Measurements from ENCODE around the gene PRPH2. TPM values are rescaled to one million over a fixed set of nuclear protein-coding genes. Genes with fewer than 3 reads are reported as not detected.

Gene PRPH2
- total RNA-seq, 2 experiments from 2014 or later, result not detected

GRCh38 chr6:42652024-42652746 lies 70.2 kb downstream of the PRPH2 start:
- no peaks in the 10 kb centered on the region for H3K9me3 ChIP-seq (ENCODE audit: low read length)
- TF ChIP-seq EZH2phosphoT487 (IDR thresholded peaks at IDR 0.05; ENCODE audit: borderline replicate concordance, low read depth, low read length) (no peak), CTCF (conservative IDR thresholded peaks at IDR 0.05; ENCODE audit: low read length) (no peak)
- peaks cover 63% of the 10 kb centered on the region for H3K36me3 ChIP-seq (ENCODE audit: insufficient read depth, low read length)
- no peaks in the 10 kb centered on the region for H3K79me2 ChIP-seq (ENCODE audit: insufficient read depth, low read depth, low read length)
- H3K4me3 ChIP-seq (ENCODE audit: low read depth, low read length, poor library complexity, severe bottlenecking), result no peak overlapping the region
- ChIA-PET POLR2A (interaction anchor here (0.6 kb wide), 1 partner anchor 200 kb away, joined by 4 read pairs; no protein-coding TSS in a partner anchor), CTCF (ENCODE audit: unreplicated experiment) (no interaction called here)
- no TSS peak for BruUV-seq (replicated peaks)
- H3K9me2 ChIP-seq (ENCODE audit: insufficient read depth, low read length), result no peaks in the 10 kb centered on the region
- no peak for DNase-seq (ENCODE audit: low spot score)
- intact Hi-C loops (cut with micrococcal nuclease; ENCODE audit: unreplicated experiment), result no loop called here
- no peaks in the 10 kb centered on the region for H3K4me1 ChIP-seq (ENCODE audit: insufficient read depth, low read length, poor library complexity, severe bottlenecking)
- no peak overlapping the region for H2AFZ ChIP-seq (ENCODE audit: low read length)
- H4K20me1 ChIP-seq (ENCODE audit: insufficient read depth, low read length), result no peaks in the 10 kb centered on the region
- H3K4me2 ChIP-seq (ENCODE audit: low read length), result no peak overlapping the region
- no peak overlapping the region for H3K27ac ChIP-seq (ENCODE audit: low read depth, low read length, poor library complexity, severe bottlenecking)

Small RNA genes lying within 50 kb of the gene (small RNA-seq; reads per million reads assigned to genes)
- not detected for gene RNU6-890P

Other genes starting within 250 kb of the PRPH2 start
- 16.6 and 17.1 TPM in 2 replicates for gene UBR2, start 158.6 kb downstream of the PRPH2 start, total RNA-seq (2014; rRNA removed; shearing (Covaris generic))
- gene UBR2, start 158.6 kb downstream of the PRPH2 start, total RNA-seq (2022), result 23.8 and 26.7 TPM in 2 replicates
- gene TBCC, start 23.5 kb upstream of the PRPH2 start, total RNA-seq (2014; rRNA removed; shearing (Covaris generic)), result 118 and 136 TPM in 2 replicates
- 69.2 and 78.0 TPM in 2 replicates for gene TBCC, start 23.5 kb upstream of the PRPH2 start, total RNA-seq (2022)
- gene BICRAL, start 59.5 kb upstream of the PRPH2 start, total RNA-seq (2014; rRNA removed; shearing (Covaris generic)), result 8.0 and 10.3 TPM in 2 replicates
- gene BICRAL, start 59.5 kb upstream of the PRPH2 start, total RNA-seq (2022), result 25.7 and 27.8 TPM in 2 replicates
- gene RPL7L1, start 157.0 kb upstream of the PRPH2 start, total RNA-seq (2014; rRNA removed; shearing (Covaris generic)), result 83.2 and 101 TPM in 2 replicates
- 109 and 123 TPM in 2 replicates for gene RPL7L1, start 157.0 kb upstream of the PRPH2 start, total RNA-seq (2022)
- 0.72 and 0.85 TPM in 2 replicates for gene PTCRA, start 193.5 kb upstream of the PRPH2 start, total RNA-seq (2014; rRNA removed; shearing (Covaris generic))
- gene PTCRA, start 193.5 kb upstream of the PRPH2 start, total RNA-seq (2022), result 0.91 TPM in 1 of 2 replicates, not detected in the other
- gene CNPY3, start 206.9 kb upstream of the PRPH2 start, total RNA-seq (2014; rRNA removed; shearing (Covaris generic)), result 64.7 and 69.3 TPM in 2 replicates
- 70.5 and 77.2 TPM in 2 replicates for gene CNPY3, start 206.9 kb upstream of the PRPH2 start, total RNA-seq (2022)
- gene GNMT, start 238.2 kb upstream of the PRPH2 start, total RNA-seq (2014; rRNA removed; shearing (Covaris generic)), result 1.7 TPM in 1 of 2 replicates, not detected in the other
- gene GNMT, start 238.2 kb upstream of the PRPH2 start, total RNA-seq (2022), result 1.7 and 2.2 TPM in 2 replicates

All from OCI-LY7 (cell line).